HepG2 (cell line): Measurements from ENCODE around the gene NEFH. TPM values are rescaled to one million over a fixed set of nuclear protein-coding genes. Genes with fewer than 3 reads are reported as not detected.
A peak's percentile ranks its signal among the peaks of the same experiment; 100 is the strongest.

Source experiments
- ATAC-seq: fragments of 200-7000 bp; cut with Tn5 transposase; 3 replicates; pipeline ENCODE4 v1.9.1; 2020; ENCODE audit warnings: mild to moderate bottlenecking, moderate library complexity
- BruUV-seq: library from RNA; stranded (reverse); fragments of 400-500 nt; replicated peaks from 2 replicates; lab custom pipeline; 2021; lab: Mats Ljungman, UMichigan
- CTCF ChIA-PET: fragments of 300-600 bp; formaldehyde crosslinking; extraction: SDS; loops from one replicate; lab custom pipeline; 2021; ENCODE audit warnings: low total read pairs, inconsistent platforms, low intra/inter-chr PET ratio; lab: Yijun Ruan, JAX
- POLR2A ChIA-PET: fragments of 350-600 bp; sonication (Branson Sonifier 250); formaldehyde crosslinking; loops from one replicate; lab custom pipeline; 2020; ENCODE audit warnings: antibody characterized with exemption, inconsistent platforms; lab: Yijun Ruan, JAX
- DNase-seq: peaks from one replicate; pipeline ENCODE4 v3.0.0-alpha.2; 2015; ENCODE audit warnings: low spot score
- FAIRE-seq: peaks from 3 replicates; lab custom pipeline; 2011; peaks lifted over from hg19 to GRCh38; lab: Jason Lieb, UNC
- H2AFZ ChIP-seq: one replicate; pipeline ENCODE4 v1.6.1; 2011; ENCODE audit warnings: low read length, inconsistent platforms
- H3K27ac ChIP-seq: fragments of 300-600 bp; 3 replicates; pipeline ENCODE4 v1.8.0; 2011; ENCODE audit warnings: mixed run types, mild to moderate bottlenecking, mixed read lengths, low read length, inconsistent platforms; ENCODE audit not compliant: insufficient read depth; ENCODE audit errors: extremely low read length
- H3K27me3 ChIP-seq, 2 experiments: fragments of 200-600 bp in 1 of 2; 2 replicates in 1 of 2; 3 replicates in 1 of 2; pipeline versions ENCODE4 v1.6.0 to v1.8.0; 2011; ENCODE audit warnings: low read length in 2 of 2, mild to moderate bottlenecking in 2 of 2, moderate library complexity in 2 of 2, inconsistent platforms in 1 of 2; ENCODE audit not compliant: insufficient read depth in 2 of 2, control insufficient read depth in 1 of 2
- H3K36me3 ChIP-seq, 2 experiments: fragments of 200-600 bp in 1 of 2; replicated peaks in 1 of 2; 2 replicates in 1 of 2; 3 replicates in 1 of 2; pipeline versions ENCODE4 v1.5.1 to v1.8.0; 2011; ENCODE audit warnings: low read length in 2 of 2, inconsistent platforms in 1 of 2; ENCODE audit not compliant: insufficient read depth in 2 of 2, control insufficient read depth in 1 of 2
- H3K4me1 ChIP-seq: 2 replicates; pipeline ENCODE4 v1.5.1; 2012; ENCODE audit warnings: low read length, inconsistent platforms; ENCODE audit not compliant: insufficient read depth
- H3K4me2 ChIP-seq: 2 replicates; pipeline ENCODE4 v1.6.0; 2011; ENCODE audit warnings: low read depth, low read length, inconsistent platforms
- H3K4me3 ChIP-seq, 3 experiments: fragments of 200-600 bp in 1 of 3; sonication (generic), shearing (Covaris generic) in 1 of 3; replicated peaks in 1 of 3; 2 replicates each; pipeline ENCODE4 v1.5.1; 2011 to 2016; ENCODE audit warnings: low read length in 3 of 3, inconsistent platforms in 2 of 3, low read depth in 2 of 3, mild to moderate bottlenecking in 2 of 3, control low read depth in 1 of 3, mixed read lengths in 1 of 3; ENCODE audit not compliant: insufficient read depth in 1 of 3
- H3K79me2 ChIP-seq: one replicate; pipeline ENCODE4 v1.6.1; 2011; ENCODE audit warnings: low read length, inconsistent platforms; ENCODE audit not compliant: insufficient read depth
- H3K9ac ChIP-seq: 2 replicates; pipeline ENCODE4 v1.6.0; 2011; ENCODE audit warnings: mild to moderate bottlenecking, low read depth, low read length, inconsistent platforms; ENCODE audit not compliant: insufficient read depth
- H3K9me3 ChIP-seq: 2 replicates; pipeline ENCODE4 v1.5.1; 2012; ENCODE audit warnings: mild to moderate bottlenecking, low read length
- H4K20me1 ChIP-seq: 2 replicates; pipeline ENCODE4 v1.6.0; 2011; ENCODE audit warnings: inconsistent platforms, mild to moderate bottlenecking, low read length, moderate library complexity; ENCODE audit not compliant: insufficient read depth
- CEBPG ChIP-seq: IDR thresholded peaks from 2 replicates; pipeline ENCODE4 v1.6.1; 2016
- HBP1 ChIP-seq: IDR thresholded peaks from 2 replicates; pipeline ENCODE4 v1.6.1; 2016; ENCODE audit warnings: low read depth, control low read depth
- HOXA3 ChIP-seq: sonication (generic); formaldehyde crosslinking; IDR thresholded peaks from 2 replicates; pipeline ENCODE4 v1.5.0; 2020; ENCODE audit warnings: missing genetic modification reagents
- PCBP1 ChIP-seq: fragments of 200-400 bp; formaldehyde crosslinking; IDR thresholded peaks from 2 replicates; pipeline ENCODE4 v1.6.1; 2017; ENCODE audit warnings: mild to moderate bottlenecking, low read depth, low read length, borderline replicate concordance
- RFX1 ChIP-seq: fragments of 450-650 bp; IDR thresholded peaks from 2 replicates; pipeline ENCODE4 v1.6.1; 2017
- ZBTB3 ChIP-seq: sonication (generic); formaldehyde crosslinking; IDR thresholded peaks from 2 replicates; pipeline ENCODE4 v1.4.0; 2020; ENCODE audit warnings: low read depth, mild to moderate bottlenecking, moderate library complexity, missing genetic modification reagents, borderline replicate concordance
- ZSCAN29 ChIP-seq: sonication (generic); formaldehyde crosslinking; conservative IDR thresholded peaks from 2 replicates; pipeline ENCODE4 v1.4.0; 2020; ENCODE audit warnings: mild to moderate bottlenecking, missing genetic modification reagents
- WGBS: methylation state at CpG from one replicate; pipeline ENCODE4 v1.1.6; 2017; ENCODE audit warnings: low lambda C conversion rate; 5-methylcytosine and 5-hydroxymethylcytosine counted together
- in situ Hi-C: cut with HindIII; loops from 2 replicates; pipeline ENCODE4 v1.10.0; 2017; ENCODE audit warnings: low pct_unique_long_range_greater_than_20kb; ENCODE audit not compliant: extremely low pct_ligation_motif_present
- intact Hi-C: fragments of 100-400 bp; cut with micrococcal nuclease; formaldehyde crosslinking; loops from one replicate; pipeline ENCODE4 v1.10.0; 2022; ENCODE audit not compliant: unreplicated experiment
- polyA plus RNA-seq, 8 experiments: library from polyadenylated mRNA; depleted of rRNA in 3 of 8; stranded (reverse) in 7 of 8; unstranded in 1 of 8; fragments of >200 nt; fragmentation: Illumina TruSeq in 4 of 8; extraction: Trizol in 4 of 8; gene quantifications; 2 replicates each; pipeline versions ENCODE4 v1.2.1 to v1.2.3, GENCODE V29; 2011 to 2016; ENCODE audit warnings: low read depth in 4 of 8, missing spikeins in 1 of 8, mixed read lengths in 1 of 8; ENCODE audit not compliant: insufficient read depth in 1 of 8
- total RNA-seq, 5 experiments: library from RNA; depleted of rRNA; stranded (reverse); fragments of >200 nt; fragmentation: Illumina TruSeq; extraction: Trizol; gene quantifications; 2 replicates each; pipeline ENCODE4 v1.2.3, GENCODE V29; 2016; ENCODE audit warnings: low read depth in 1 of 5

NEFH gene
- total and polyA plus RNA-seq, 2 of the 13 experiments (the other 11 are each of a cell fraction or from before 2014, with no cell fraction given): not detected

- Histone ChIP-seq H3K27ac (no peak overlapping the region), H3K4me3 (no peak overlapping the region), H3K9ac (no peak overlapping the region), H4K20me1 (no peaks in the 10 kb centered on the region), H3K4me2 (no peak overlapping the region), H2AFZ (no peak overlapping the region), H3K27me3 (peaks cover 2 to 10% of the 10 kb centered on the region in 2 experiments; a peak in 3 of 5 replicates), H3K9me3 (no peaks in the 10 kb centered on the region), H3K79me2 (no peaks in the 10 kb centered on the region), H3K4me1 (no peaks in the 10 kb centered on the region), H3K36me3 (no peaks in the 10 kb centered on the region)
- ChIA-PET POLR2A (no interaction called here), CTCF (no interaction called here)
- intact Hi-C loops (no loop called here), in situ Hi-C loops (no loop called here)
- DNase-seq (no peak), ATAC-seq (peak; percentile 24; the same call in 1 of the 3 replicates), FAIRE-seq (no peak)
- BruUV-seq: no TSS peak
- TF ChIP-seq CEBPG (no peak), ZSCAN29 (CRISPR knock-in tag) (no peak), HBP1 (CRISPR knock-in tag) (no peak), HOXA3 (CRISPR knock-in tag) (no peak), ZBTB3 (CRISPR knock-in tag) (no peak)
- WGBS: 3% methylated on average over 5 of the region's 8 CpGs
Observed at GRCh38 chr22:29454276-29454675, 25.7 kb upstream of the NEFH start.

GRCh38 chr22:29456211-29456671, 23.8 kb upstream of the NEFH start:
- ATAC-seq: no peak
- peaks cover 2 to 10% of the 10 kb centered on the region in 2 experiments; a peak in 3 of 5 replicates for H3K27me3 ChIP-seq
- no peak overlapping the region for H3K9ac ChIP-seq
- in situ Hi-C loops: no loop called here
- 35% methylated on average over 3 of the region's 9 CpGs for WGBS
- H2AFZ ChIP-seq: no peak overlapping the region
- H3K4me1 ChIP-seq: no peaks in the 10 kb centered on the region
- intact Hi-C loops: no loop called here
- no peak overlapping the region for H3K27ac ChIP-seq
- H3K36me3 ChIP-seq: no peaks in the 10 kb centered on the region
- no peaks in the 10 kb centered on the region for H3K9me3 ChIP-seq
- H4K20me1 ChIP-seq: no peaks in the 10 kb centered on the region
- no peak overlapping the region for H3K4me2 ChIP-seq
- TF ChIP-seq PCBP1: no peak
- TF ChIP-seq RFX1: peak; percentile 34; the same call in 1 of the 2 replicates
- no peak overlapping the region for H3K4me3 ChIP-seq
- CTCF ChIA-PET: no interaction called here
- DNase-seq: no peak
- no TSS peak for BruUV-seq
- FAIRE-seq: no peak
- POLR2A ChIA-PET: no interaction called here
- H3K79me2 ChIP-seq: no peaks in the 10 kb centered on the region
